HEK293 (cell line): ENCODE results near the gene CRNKL1.

Experiments
- CTCF ChIA-PET: fragments of 350-600 bp; formaldehyde crosslinking; extraction: SDS; loops from one replicate; lab custom pipeline; 2021; ENCODE audit warnings: antibody characterized with exemption; lab: Yijun Ruan, JAX
- POLR2A ChIA-PET: fragments of 300-600 bp; formaldehyde crosslinking; extraction: SDS; loops from one replicate; lab custom pipeline; 2020; ENCODE audit warnings: antibody characterized with exemption, inconsistent platforms; lab: Yijun Ruan, JAX
- H3K27ac ChIP-seq: fragments of 200-500 bp; sonication (Bioruptor generic); 2 replicates; pipeline ENCODE4 v1.5.1; 2014; ENCODE audit warnings: low read depth, low read length, control low read depth, inconsistent platforms; ENCODE audit errors: extremely low read depth
- H3K36me3 ChIP-seq, 2 experiments: fragments of 200-500 bp in 1 of 2; sonication (Bioruptor generic) in 1 of 2; 1 replicate in 1 of 2; 2 replicates in 1 of 2; pipeline ENCODE4 v1.5.1; 2014 to 2017; ENCODE audit warnings: inconsistent platforms in 2 of 2, low read length in 2 of 2; ENCODE audit not compliant: control insufficient read depth in 2 of 2, insufficient read depth in 1 of 2
- H3K4me1 ChIP-seq: fragments of 200-500 bp; sonication (Bioruptor generic); 2 replicates; pipeline ENCODE4 v1.5.1; 2014; ENCODE audit warnings: mild to moderate bottlenecking, low read length, inconsistent platforms; ENCODE audit not compliant: control insufficient read depth, insufficient read depth
- H3K4me3 ChIP-seq: 2 replicates; pipeline ENCODE4 v1.5.1; 2011; ENCODE audit warnings: low read depth, mild to moderate bottlenecking, control low read depth, low read length, moderate library complexity
- H3K9me3 ChIP-seq: fragments of 200-500 bp; sonication (Bioruptor generic); 2 replicates; pipeline ENCODE4 v1.5.1; 2014; ENCODE audit warnings: low read depth, low read length, inconsistent platforms; ENCODE audit not compliant: control insufficient read depth, insufficient read depth
- FEZF1 ChIP-seq: fragments of 450-650 bp; formaldehyde crosslinking; IDR thresholded peaks from 2 replicates; pipeline ENCODE4 v1.5.1; 2016; ENCODE audit warnings: missing biosample characterization, missing genetic modification characterization
- GFI1B ChIP-seq: fragments of 450-650 bp; formaldehyde crosslinking; IDR thresholded peaks from 2 replicates; pipeline ENCODE4 v1.5.1; 2016; ENCODE audit warnings: missing biosample characterization, missing genetic modification characterization
- HOXA7 ChIP-seq: sonication (generic); formaldehyde crosslinking; IDR thresholded peaks from 2 replicates; pipeline ENCODE4 v1.8.1; 2022; ENCODE audit warnings: missing genetic modification reagents, borderline replicate concordance
- HOXC10 ChIP-seq: sonication (generic); formaldehyde crosslinking; IDR thresholded peaks from 2 replicates; pipeline ENCODE4 v1.8.1; 2023; ENCODE audit warnings: mild to moderate bottlenecking, missing genetic modification reagents
- PRDM1 ChIP-seq: fragments of 450-650 bp; formaldehyde crosslinking; IDR thresholded peaks from 2 replicates; pipeline ENCODE4; 2016; ENCODE audit warnings: missing biosample characterization, missing genetic modification characterization
- SP2 ChIP-seq: fragments of 450-650 bp; formaldehyde crosslinking; IDR thresholded peaks from 2 replicates; pipeline ENCODE4 v1.5.1; 2016; ENCODE audit warnings: missing biosample characterization, missing genetic modification characterization
- ZBTB17 ChIP-seq: fragments of 450-650 bp; formaldehyde crosslinking; IDR thresholded peaks from 2 replicates; pipeline ENCODE4 v1.5.1; 2016; ENCODE audit warnings: missing biosample characterization, missing genetic modification characterization
- ZBTB20 ChIP-seq: fragments of 450-650 bp; formaldehyde crosslinking; IDR thresholded peaks from 2 replicates; pipeline ENCODE4 v1.5.1; 2016; ENCODE audit warnings: missing biosample characterization, missing genetic modification characterization
- ZFHX2 ChIP-seq: fragments of 450-650 bp; formaldehyde crosslinking; conservative IDR thresholded peaks from 2 replicates; pipeline ENCODE4 v1.5.1; 2016; ENCODE audit warnings: missing biosample characterization, missing genetic modification characterization
- ZFP69B ChIP-seq: fragments of 450-650 bp; formaldehyde crosslinking; IDR thresholded peaks from 2 replicates; pipeline ENCODE4 v1.5.1; 2016; ENCODE audit warnings: missing biosample characterization, missing genetic modification characterization
- ZNF184 ChIP-seq: fragments of 450-650 bp; IDR thresholded peaks from 2 replicates; pipeline ENCODE4 v1.5.1; 2018; ENCODE audit warnings: missing biosample characterization, mild to moderate bottlenecking, missing genetic modification characterization
- ZNF266 ChIP-seq: fragments of 450-650 bp; formaldehyde crosslinking; IDR thresholded peaks from 2 replicates; pipeline ENCODE4 v1.5.1; 2016; ENCODE audit warnings: missing biosample characterization, missing genetic modification characterization, low read depth
- ZNF324 ChIP-seq: fragments of 450-650 bp; formaldehyde crosslinking; IDR thresholded peaks from 2 replicates; pipeline ENCODE4 v1.5.1; 2016; ENCODE audit warnings: missing biosample characterization, missing genetic modification characterization
- ZNF341 ChIP-seq: fragments of 450-650 bp; formaldehyde crosslinking; IDR thresholded peaks from 2 replicates; pipeline ENCODE4; 2016; ENCODE audit warnings: low read depth, missing biosample characterization, missing genetic modification characterization
- ZNF37A ChIP-seq: fragments of 450-650 bp; IDR thresholded peaks from 2 replicates; pipeline ENCODE4 v1.5.1; 2018; ENCODE audit warnings: missing biosample characterization, missing genetic modification characterization
- ZNF433 ChIP-seq: fragments of 450-650 bp; formaldehyde crosslinking; IDR thresholded peaks from 2 replicates; pipeline ENCODE4 v1.5.1; 2016; ENCODE audit warnings: missing biosample characterization, missing genetic modification characterization, low read depth
- ZNF529 ChIP-seq: fragments of 450-650 bp; formaldehyde crosslinking; IDR thresholded peaks from 2 replicates; pipeline ENCODE4 v1.5.1; 2017; ENCODE audit warnings: missing genetic modification characterization, missing biosample characterization; ENCODE audit not compliant: insufficient replicate concordance
- ZNF585B ChIP-seq: fragments of 450-650 bp; formaldehyde crosslinking; IDR thresholded peaks from 2 replicates; pipeline ENCODE4 v1.5.1; 2016; ENCODE audit warnings: missing biosample characterization, missing genetic modification characterization
- ZNF658 ChIP-seq: fragments of 450-650 bp; formaldehyde crosslinking; IDR thresholded peaks from 2 replicates; pipeline ENCODE4; 2016; ENCODE audit warnings: missing biosample characterization, missing genetic modification characterization
- ZNF768 ChIP-seq: fragments of 450-650 bp; formaldehyde crosslinking; IDR thresholded peaks from 2 replicates; pipeline ENCODE4 v1.5.1; 2018; ENCODE audit warnings: missing biosample characterization, mild to moderate bottlenecking, missing genetic modification characterization
- TF ChIP-seq, protein P1 (sequence below): fragments of 450-650 bp; formaldehyde crosslinking; IDR thresholded peaks from 2 replicates; pipeline ENCODE4 v1.5.1; 2016; ENCODE audit warnings: missing biosample characterization, missing genetic modification characterization
- TF ChIP-seq, protein P2 (sequence below): fragments of 450-650 bp; formaldehyde crosslinking; IDR thresholded peaks from 2 replicates; pipeline ENCODE4 v1.5.1; 2016; ENCODE audit warnings: missing biosample characterization, missing genetic modification characterization
- TF ChIP-seq, protein P3 (sequence below): fragments of 450-650 bp; formaldehyde crosslinking; IDR thresholded peaks from 2 replicates; pipeline ENCODE4 v1.5.1; 2017; ENCODE audit warnings: missing biosample characterization, missing genetic modification characterization
- TF ChIP-seq, protein P4 (sequence below): fragments of 450-650 bp; formaldehyde crosslinking; IDR thresholded peaks from 2 replicates; pipeline ENCODE4 v1.5.1; 2016; ENCODE audit warnings: missing biosample characterization, missing genetic modification characterization
- TF ChIP-seq, protein P5 (sequence below): fragments of 450-650 bp; formaldehyde crosslinking; IDR thresholded peaks from 2 replicates; pipeline ENCODE4 v1.5.1; 2016; ENCODE audit warnings: missing biosample characterization, missing genetic modification characterization, low read depth
- TF ChIP-seq, protein P6 (sequence below): fragments of 450-650 bp; formaldehyde crosslinking; IDR thresholded peaks from 2 replicates; pipeline ENCODE4 v1.5.1; 2016; ENCODE audit warnings: missing biosample characterization, missing genetic modification characterization

Gene CRNKL1

DNA sequence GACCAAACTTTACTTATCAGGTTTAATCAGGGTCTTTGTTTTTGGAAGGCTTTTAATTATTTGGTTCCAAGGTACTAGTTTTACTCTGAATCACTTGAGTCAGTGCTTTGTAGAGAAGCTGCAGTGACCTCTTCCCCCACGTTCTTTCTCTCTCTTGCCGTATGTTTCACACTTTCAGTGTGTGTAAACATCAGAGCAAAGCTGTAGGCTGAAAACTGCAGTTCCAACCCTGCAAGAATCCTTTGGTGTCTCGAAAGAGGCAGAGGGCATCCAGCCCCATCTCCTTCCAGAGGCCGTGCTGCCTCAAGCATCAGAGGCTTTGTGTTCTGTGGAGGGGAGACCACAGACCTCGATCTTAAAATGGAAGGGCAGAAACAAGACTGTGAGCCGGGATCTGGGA, 42.1 kb upstream of the CRNKL1 start:
- no peak for TF ChIP-seq ZBTB17 (tag by site-specific recombination)
- TF ChIP-seq, protein P1, sequence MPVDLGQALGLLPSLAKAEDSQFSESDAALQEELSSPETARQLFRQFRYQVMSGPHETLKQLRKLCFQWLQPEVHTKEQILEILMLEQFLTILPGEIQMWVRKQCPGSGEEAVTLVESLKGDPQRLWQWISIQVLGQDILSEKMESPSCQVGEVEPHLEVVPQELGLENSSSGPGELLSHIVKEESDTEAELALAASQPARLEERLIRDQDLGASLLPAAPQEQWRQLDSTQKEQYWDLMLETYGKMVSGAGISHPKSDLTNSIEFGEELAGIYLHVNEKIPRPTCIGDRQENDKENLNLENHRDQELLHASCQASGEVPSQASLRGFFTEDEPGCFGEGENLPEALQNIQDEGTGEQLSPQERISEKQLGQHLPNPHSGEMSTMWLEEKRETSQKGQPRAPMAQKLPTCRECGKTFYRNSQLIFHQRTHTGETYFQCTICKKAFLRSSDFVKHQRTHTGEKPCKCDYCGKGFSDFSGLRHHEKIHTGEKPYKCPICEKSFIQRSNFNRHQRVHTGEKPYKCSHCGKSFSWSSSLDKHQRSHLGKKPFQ: no peak
- no peak for TF ChIP-seq HOXC10 (CRISPR knock-in tag)
- TF ChIP-seq ZNF266 (tag by site-specific recombination): no peak
- no peak for TF ChIP-seq ZNF341
- TF ChIP-seq, protein P2, sequence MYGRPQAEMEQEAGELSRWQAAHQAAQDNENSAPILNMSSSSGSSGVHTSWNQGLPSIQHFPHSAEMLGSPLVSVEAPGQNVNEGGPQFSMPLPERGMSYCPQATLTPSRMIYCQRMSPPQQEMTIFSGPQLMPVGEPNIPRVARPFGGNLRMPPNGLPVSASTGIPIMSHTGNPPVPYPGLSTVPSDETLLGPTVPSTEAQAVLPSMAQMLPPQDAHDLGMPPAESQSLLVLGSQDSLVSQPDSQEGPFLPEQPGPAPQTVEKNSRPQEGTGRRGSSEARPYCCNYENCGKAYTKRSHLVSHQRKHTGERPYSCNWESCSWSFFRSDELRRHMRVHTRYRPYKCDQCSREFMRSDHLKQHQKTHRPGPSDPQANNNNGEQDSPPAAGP: no peak
- TF ChIP-seq, protein P3, sequence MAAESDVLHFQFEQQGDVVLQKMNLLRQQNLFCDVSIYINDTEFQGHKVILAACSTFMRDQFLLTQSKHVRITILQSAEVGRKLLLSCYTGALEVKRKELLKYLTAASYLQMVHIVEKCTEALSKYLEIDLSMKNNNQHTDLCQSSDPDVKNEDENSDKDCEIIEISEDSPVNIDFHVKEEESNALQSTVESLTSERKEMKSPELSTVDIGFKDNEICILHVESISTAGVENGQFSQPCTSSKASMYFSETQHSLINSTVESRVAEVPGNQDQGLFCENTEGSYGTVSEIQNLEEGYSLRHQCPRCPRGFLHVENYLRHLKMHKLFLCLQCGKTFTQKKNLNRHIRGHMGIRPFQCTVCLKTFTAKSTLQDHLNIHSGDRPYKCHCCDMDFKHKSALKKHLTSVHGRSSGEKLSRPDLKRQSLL (tag by site-specific recombination): no peak
- TF ChIP-seq ZNF529: no peak
- Histone ChIP-seq H3K4me1 (no peaks in the 10 kb centered on the region), H3K4me3 (no peak overlapping the region), H3K36me3 (no peaks in the 10 kb centered on the region), H3K27ac (no peak overlapping the region), H3K9me3 (no peaks in the 10 kb centered on the region)
- POLR2A ChIA-PET: no interaction called here
- CTCF ChIA-PET: no interaction called here

DNA sequence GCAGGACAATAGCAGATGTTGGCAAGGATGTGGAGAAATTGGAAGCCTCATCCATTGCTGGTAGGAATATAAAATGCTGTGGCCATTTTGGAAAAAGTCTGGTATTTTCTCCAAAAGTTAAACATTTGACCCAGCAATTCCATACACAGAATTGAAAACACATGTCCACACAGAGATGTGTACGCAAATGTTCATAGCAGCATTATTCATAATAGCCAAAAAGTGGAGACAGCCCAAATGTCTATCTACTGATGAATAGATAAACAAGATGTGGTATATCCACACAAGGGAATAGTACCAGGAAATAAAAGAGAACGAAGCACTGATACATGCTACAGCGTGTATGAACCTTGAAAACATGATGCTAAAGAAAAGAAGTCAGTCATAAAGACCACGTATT, 40.6 kb upstream of the CRNKL1 start:
- Histone ChIP-seq H3K4me1 (no peaks in the 10 kb centered on the region), H3K4me3 (no peak overlapping the region), H3K27ac (no peak overlapping the region), H3K36me3 (no peaks in the 10 kb centered on the region), H3K9me3 (no peaks in the 10 kb centered on the region)
- ChIA-PET POLR2A (no interaction called here), CTCF (no interaction called here)
- TF ChIP-seq PRDM1 (tag by site-specific recombination) (no peak), ZNF658 (tag by site-specific recombination) (no peak), ZFP69B (no peak), ZNF184 (tag by site-specific recombination) (no peak), ZFHX2 (tag by site-specific recombination) (no peak), ZNF768 (tag by site-specific recombination) (no peak), ZNF585B (tag by site-specific recombination) (no peak), ZNF37A (tag by site-specific recombination) (no peak), GFI1B (no peak), FEZF1 (tag by site-specific recombination) (no peak), ZNF341 (no peak), HOXA7 (CRISPR knock-in tag) (no peak), SP2 (tag by site-specific recombination) (no peak), ZNF433 (tag by site-specific recombination) (no peak), ZBTB20 (tag by site-specific recombination) (no peak), ZNF324 (tag by site-specific recombination) (no peak)
- TF ChIP-seq, protein P4, sequence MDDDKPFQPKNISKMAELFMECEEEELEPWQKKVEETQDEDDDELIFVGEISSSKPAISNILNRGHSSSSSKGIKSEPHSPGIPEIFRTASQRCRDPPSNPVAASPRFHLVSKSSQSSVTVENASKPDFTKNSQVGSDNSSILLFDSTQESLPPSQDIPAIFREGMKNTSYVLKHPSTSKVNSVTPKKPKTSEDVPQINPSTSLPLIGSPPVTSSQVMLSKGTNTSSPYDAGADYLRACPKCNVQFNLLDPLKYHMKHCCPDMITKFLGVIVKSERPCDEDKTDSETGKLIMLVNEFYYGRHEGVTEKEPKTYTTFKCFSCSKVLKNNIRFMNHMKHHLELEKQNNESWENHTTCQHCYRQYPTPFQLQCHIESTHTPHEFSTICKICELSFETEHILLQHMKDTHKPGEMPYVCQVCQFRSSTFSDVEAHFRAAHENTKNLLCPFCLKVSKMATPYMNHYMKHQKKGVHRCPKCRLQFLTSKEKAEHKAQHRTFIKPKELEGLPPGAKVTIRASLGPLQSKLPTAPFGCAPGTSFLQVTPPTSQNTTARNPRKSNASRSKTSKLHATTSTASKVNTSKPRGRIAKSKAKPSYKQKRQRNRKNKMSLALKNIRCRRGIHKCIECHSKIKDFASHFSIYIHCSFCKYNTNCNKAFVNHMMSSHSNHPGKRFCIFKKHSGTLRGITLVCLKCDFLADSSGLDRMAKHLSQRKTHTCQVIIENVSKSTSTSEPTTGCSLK (tag by site-specific recombination): no peak
- TF ChIP-seq, protein P5, sequence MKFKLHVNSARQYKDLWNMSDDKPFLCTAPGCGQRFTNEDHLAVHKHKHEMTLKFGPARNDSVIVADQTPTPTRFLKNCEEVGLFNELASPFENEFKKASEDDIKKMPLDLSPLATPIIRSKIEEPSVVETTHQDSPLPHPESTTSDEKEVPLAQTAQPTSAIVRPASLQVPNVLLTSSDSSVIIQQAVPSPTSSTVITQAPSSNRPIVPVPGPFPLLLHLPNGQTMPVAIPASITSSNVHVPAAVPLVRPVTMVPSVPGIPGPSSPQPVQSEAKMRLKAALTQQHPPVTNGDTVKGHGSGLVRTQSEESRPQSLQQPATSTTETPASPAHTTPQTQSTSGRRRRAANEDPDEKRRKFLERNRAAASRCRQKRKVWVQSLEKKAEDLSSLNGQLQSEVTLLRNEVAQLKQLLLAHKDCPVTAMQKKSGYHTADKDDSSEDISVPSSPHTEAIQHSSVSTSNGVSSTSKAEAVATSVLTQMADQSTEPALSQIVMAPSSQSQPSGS: no peak
- TF ChIP-seq, protein P6, sequence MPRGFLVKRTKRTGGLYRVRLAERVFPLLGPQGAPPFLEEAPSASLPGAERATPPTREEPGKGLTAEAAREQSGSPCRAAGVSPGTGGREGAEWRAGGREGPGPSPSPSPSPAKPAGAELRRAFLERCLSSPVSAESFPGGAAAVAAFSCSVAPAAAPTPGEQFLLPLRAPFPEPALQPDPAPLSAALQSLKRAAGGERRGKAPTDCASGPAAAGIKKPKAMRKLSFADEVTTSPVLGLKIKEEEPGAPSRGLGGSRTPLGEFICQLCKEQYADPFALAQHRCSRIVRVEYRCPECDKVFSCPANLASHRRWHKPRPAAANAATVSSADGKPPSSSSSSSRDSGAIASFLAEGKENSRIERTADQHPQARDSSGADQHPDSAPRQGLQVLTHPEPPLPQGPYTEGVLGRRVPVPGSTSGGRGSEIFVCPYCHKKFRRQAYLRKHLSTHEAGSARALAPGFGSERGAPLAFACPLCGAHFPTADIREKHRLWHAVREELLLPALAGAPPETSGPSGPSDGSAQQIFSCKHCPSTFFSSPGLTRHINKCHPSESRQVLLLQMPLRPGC (tag by site-specific recombination): no peak
